Fibroblast of lung (primary cell): ENCODE measurements around the gene C8G. TPM values are rescaled to one million over a fixed set of nuclear protein-coding genes. Genes with fewer than 3 reads are reported as not detected.

Experiments used
- DNase-seq, 2 donors: peaks; one replicate each; pipeline versions ENCODE4 v3.0.0 to v3.0.0-alpha.2; 2010; ENCODE audit warnings: low read depth in 2 of 2
- H2AFZ ChIP-seq: 2 replicates; pipeline ENCODE4 v1.5.1; 2012; ENCODE audit warnings: low read length, control low read depth, inconsistent platforms
- H3K27ac ChIP-seq: 2 replicates; pipeline ENCODE4 v1.5.1; 2011; ENCODE audit warnings: low read length, control low read depth; ENCODE audit not compliant: insufficient read depth
- H3K27me3 ChIP-seq: 2 replicates; pipeline ENCODE4 v1.5.1; 2011; ENCODE audit warnings: mild to moderate bottlenecking, low read length; ENCODE audit not compliant: control insufficient read depth, insufficient read depth
- H3K36me3 ChIP-seq: 2 replicates; pipeline ENCODE4 v1.5.1; 2011; ENCODE audit warnings: low read length; ENCODE audit not compliant: control insufficient read depth, insufficient read depth
- H3K4me1 ChIP-seq: 2 replicates; pipeline ENCODE4 v1.5.1; 2011; ENCODE audit warnings: low read length; ENCODE audit not compliant: control insufficient read depth, insufficient read depth; ENCODE audit errors: extremely low read depth
- H3K4me2 ChIP-seq: 2 replicates; pipeline ENCODE4 v1.5.1; 2011; ENCODE audit warnings: low read length, control low read depth; ENCODE audit not compliant: insufficient read depth; ENCODE audit errors: extremely low read depth
- H3K4me3 ChIP-seq, 4 experiments: fragments of 200-600 bp in 1 of 4; sonication (generic) in 1 of 4; replicated peaks in 1 of 4; 2 replicates each; pipeline ENCODE4 v1.5.1; 2011 to 2016; ENCODE audit warnings: low read length in 4 of 4, low read depth in 3 of 4, mild to moderate bottlenecking in 3 of 4, control low read depth in 2 of 4, inconsistent platforms in 1 of 4, mixed read lengths in 1 of 4; ENCODE audit not compliant: insufficient read depth in 1 of 4; ENCODE audit errors: control extremely low read depth in 1 of 4
- H3K79me2 ChIP-seq: 2 replicates; pipeline ENCODE4 v1.5.1; 2012; ENCODE audit warnings: mild to moderate bottlenecking, low read length, inconsistent platforms; ENCODE audit not compliant: control insufficient read depth, insufficient read depth
- H3K9ac ChIP-seq: 2 replicates; pipeline ENCODE4 v1.5.1; 2011; ENCODE audit warnings: mild to moderate bottlenecking, low read length, control low read depth; ENCODE audit not compliant: insufficient read depth
- H3K9me3 ChIP-seq: 2 replicates; pipeline ENCODE4 v1.5.1; 2012; ENCODE audit warnings: low read depth, low read length; ENCODE audit not compliant: control insufficient read depth, insufficient read depth
- H4K20me1 ChIP-seq: 2 replicates; pipeline ENCODE4 v1.5.1; 2011; ENCODE audit warnings: low read length; ENCODE audit not compliant: control insufficient read depth, insufficient read depth; ENCODE audit errors: extremely low read depth
- CTCF ChIP-seq, 2 donors: IDR thresholded peaks in 1 of 2; conservative IDR thresholded peaks in 1 of 2; 1 replicate in 1 of 2; 2 replicates in 1 of 2; pipeline ENCODE4 v1.5.1; 2011 to 2012; ENCODE audit warnings: low read length in 2 of 2, control low read depth in 1 of 2, inconsistent platforms in 1 of 2, low read depth in 1 of 2, mild to moderate bottlenecking in 1 of 2
- EZH2 ChIP-seq: IDR thresholded peaks from 2 replicates; pipeline ENCODE4 v1.5.1; 2012; ENCODE audit warnings: low read length, control low read depth, mild to moderate bottlenecking; ENCODE audit errors: missing control alignments
- polyA plus RNA-seq, 2 donors: library from polyadenylated mRNA; depleted of rRNA in 1 of 2; stranded (reverse) in 1 of 2; unstranded in 1 of 2; fragments of >200 nt; gene quantifications; 2 replicates each; pipeline ENCODE4 v1.2.1, GENCODE V29; 2011 to 2012; ENCODE audit warnings: missing spikeins in 1 of 2
- total RNA-seq: library from RNA; depleted of rRNA; stranded (reverse); fragments of >200 nt; gene quantifications from 2 replicates; pipeline ENCODE4 v1.2.1, GENCODE V29; 2014

C8G gene
- total and polyA plus RNA-seq, 2 donors (not counting 1 experiment from before 2014, with no cell fraction given): 0.40 to 1.2 TPM

- Histone ChIP-seq H3K79me2 (peaks cover 7% of the 10 kb centered on the region), H3K27me3 (no peaks in the 10 kb centered on the region), H3K27ac (no peak overlapping the region), H3K9ac (no peak overlapping the region), H2AFZ (no peak overlapping the region), H3K4me1 (no peaks in the 10 kb centered on the region), H3K4me2 (no peak overlapping the region), H4K20me1 (no peaks in the 10 kb centered on the region), H3K4me3 (no peak overlapping the region), H3K36me3 (peaks cover 29% of the 10 kb centered on the region), H3K9me3 (no peaks in the 10 kb centered on the region)
- TF ChIP-seq EZH2 (no peak), CTCF (conservative IDR thresholded peaks at IDR 0.05 in 1 of 2, IDR thresholded peaks at IDR 0.05 in 1 of 2; ENCODE audit: low read depth in 1 of 2, low read length in 2 of 2) (no peak)
- no peak for DNase-seq
Observed at GRCh38 chr9:136937186-136938001, 7.6 kb upstream of the C8G start.

GRCh38 chr9:136939431-136939995, 5.5 kb upstream of the C8G start:
- H3K4me1 ChIP-seq: peaks cover 2% of the 10 kb centered on the region
- TF ChIP-seq EZH2 (no peak), CTCF (conservative IDR thresholded peaks at IDR 0.05 in 1 of 2, IDR thresholded peaks at IDR 0.05 in 1 of 2; ENCODE audit: low read depth in 1 of 2, low read length in 2 of 2) (no peak)
- no peak overlapping the region for H3K9ac ChIP-seq
- no peak overlapping the region for H2AFZ ChIP-seq
- no peak overlapping the region for H3K27ac ChIP-seq
- H3K9me3 ChIP-seq: no peaks in the 10 kb centered on the region
- no peak for DNase-seq
- no peaks in the 10 kb centered on the region for H4K20me1 ChIP-seq
- H3K4me2 ChIP-seq: no peak overlapping the region
- H3K27me3 ChIP-seq: no peaks in the 10 kb centered on the region
- peaks cover 38% of the 10 kb centered on the region for H3K36me3 ChIP-seq
- H3K79me2 ChIP-seq: peaks cover 23% of the 10 kb centered on the region
- H3K4me3 ChIP-seq: no peak overlapping the region

GRCh38 chr9:136939996-136940525, 5.0 kb upstream of the C8G start:
- no peak overlapping the region for H2AFZ ChIP-seq
- H3K27ac ChIP-seq: no peak overlapping the region
- H3K4me3 ChIP-seq: no peak overlapping the region
- no peak overlapping the region for H3K9ac ChIP-seq
- H3K27me3 ChIP-seq: no peaks in the 10 kb centered on the region
- no peak for DNase-seq
- peaks cover 23% of the 10 kb centered on the region for H3K79me2 ChIP-seq
- no peak overlapping the region for H3K4me2 ChIP-seq
- H3K9me3 ChIP-seq: no peaks in the 10 kb centered on the region
- no peaks in the 10 kb centered on the region for H4K20me1 ChIP-seq
- peaks cover 2% of the 10 kb centered on the region for H3K4me1 ChIP-seq
- TF ChIP-seq CTCF (conservative IDR thresholded peaks at IDR 0.05 in 1 of 2, IDR thresholded peaks at IDR 0.05 in 1 of 2; ENCODE audit: low read depth in 1 of 2, low read length in 2 of 2) (no peak), EZH2 (no peak)
- H3K36me3 ChIP-seq: peaks cover 38% of the 10 kb centered on the region
